Kidney capillary endothelial cell (primary cell): Measurements from ENCODE around the gene KLHDC1.

ENCODE experiments used
- DNase-seq: peaks from one replicate; pipeline ENCODE4 v3.0.0-alpha.2; 2018; ENCODE audit warnings: low spot score

Gene KLHDC1

DNA sequence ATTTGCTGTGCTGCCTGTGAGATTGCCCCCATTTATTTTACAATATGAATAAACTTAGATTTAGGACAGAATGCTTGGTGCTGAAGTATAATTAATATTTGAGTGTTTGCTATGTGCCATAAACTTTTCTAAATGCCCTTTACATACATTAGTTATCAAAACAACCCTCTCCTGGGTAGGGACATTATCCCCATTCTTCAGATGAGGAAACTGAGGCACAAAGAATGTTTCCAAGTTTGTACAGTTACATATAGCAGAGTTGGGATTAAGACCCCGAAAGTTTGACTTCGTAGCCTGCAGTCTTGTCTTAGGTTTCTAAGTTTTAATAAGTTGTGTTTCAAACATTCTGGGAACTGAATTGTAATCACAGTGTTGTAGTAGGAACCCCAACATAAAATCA lies 93.4 kb downstream of the KLHDC1 start:
- no peak for DNase-seq

DNA sequence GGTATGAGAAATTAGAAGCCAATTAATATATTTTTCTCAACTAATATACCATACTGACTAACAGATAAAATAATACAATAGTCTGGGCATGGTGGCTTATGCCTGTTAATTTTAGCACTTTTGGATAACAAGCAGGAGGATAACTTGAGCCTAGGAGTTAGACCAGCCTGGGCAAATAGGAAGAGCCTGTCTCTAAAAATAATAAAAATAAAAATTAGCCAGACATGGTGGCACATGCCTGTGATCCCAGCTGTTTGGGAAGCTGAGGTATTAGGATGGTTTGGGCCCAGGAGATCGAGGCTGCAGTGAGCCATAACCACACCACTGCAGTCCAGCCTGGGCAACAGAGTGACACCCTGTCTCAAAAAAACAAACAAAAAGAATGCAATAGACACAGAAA lies 99.7 kb downstream of the KLHDC1 start:
- DNase-seq, result no peak

DNA sequence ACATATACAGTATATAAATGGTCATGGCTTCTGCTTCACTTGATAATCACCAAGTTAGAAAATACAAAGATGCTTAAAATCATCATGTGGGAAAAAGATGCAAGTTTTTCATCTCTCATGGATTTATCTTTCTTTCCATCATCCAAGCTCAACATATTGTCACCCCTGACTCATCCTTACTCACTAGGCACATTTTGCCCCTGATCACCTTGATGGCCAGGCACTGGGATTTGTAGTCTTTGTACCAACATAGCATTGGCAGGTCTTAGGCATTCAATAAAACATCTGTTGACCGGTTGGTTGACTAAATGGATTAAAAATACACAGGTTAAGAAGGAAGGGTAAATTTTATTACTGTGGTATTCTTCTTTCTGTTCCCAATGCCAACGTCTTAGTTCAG lies 103.1 kb downstream of the KLHDC1 start:
- no peak for DNase-seq
